ENCODE data around the gene GNG4.

DNA sequence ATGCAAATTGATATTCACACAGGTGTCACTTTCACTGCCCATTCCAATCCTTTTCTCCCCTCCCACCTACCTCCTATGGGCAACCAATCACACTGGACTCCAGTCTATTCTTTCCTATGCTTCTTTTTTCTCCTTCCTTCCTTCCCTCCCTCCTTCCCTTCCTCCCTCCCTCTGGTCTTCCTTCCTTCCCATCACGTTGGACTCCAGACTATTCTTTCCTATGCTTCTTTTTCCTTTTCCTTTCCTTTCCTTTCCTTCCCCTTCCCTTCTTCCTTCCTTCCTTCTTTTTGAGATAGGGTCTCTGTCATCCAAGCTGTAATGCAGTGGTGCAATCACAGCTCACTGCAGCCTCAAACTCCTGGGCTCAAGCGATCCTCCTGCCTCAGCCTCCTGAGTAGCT is 64.6 kb downstream of the GNG4 start:
- TF ChIP-seq CTCF (IDR thresholded peaks at IDR 0.05), result no peak
- TF ChIP-seq POLR2A (IDR thresholded peaks at IDR 0.05), result no peak

Measured in heart left ventricle (tissue), 13 donors.